B cell (primary cell): ENCODE results near the gene IRS1. TPM values are rescaled to one million over a fixed set of nuclear protein-coding genes. Genes with fewer than 3 reads are reported as not detected.

ENCODE experiments used
- ATAC-seq: fragments of 200-7000 bp; cut with Tn5 transposase; one replicate; pipeline ENCODE4 v1.10.0; 2021; ENCODE audit warnings: low read depth, mild to moderate bottlenecking, moderate number of reproducible peaks, moderate library complexity
- CTCF ChIA-PET: fragments of 350-600 bp; sonication (Branson Sonifier 250); formaldehyde crosslinking; loops from one replicate; lab custom pipeline; 2021; ENCODE audit warnings: antibody characterized with exemption, inconsistent platforms; lab: Charles Lee
- POLR2A ChIA-PET: fragments of 350-600 bp; sonication (Branson Sonifier 250); formaldehyde crosslinking; loops from one replicate; lab custom pipeline; 2021; ENCODE audit warnings: antibody characterized with exemption; lab: Charles Lee
- DNase-seq: peaks from one replicate; pipeline ENCODE4 v3.0.0; 2013
- H2AFZ ChIP-seq: 2 replicates; pipeline ENCODE4 v1.6.1; 2012; ENCODE audit warnings: mild to moderate bottlenecking, low read depth, low read length; ENCODE audit not compliant: insufficient read depth, poor library complexity, severe bottlenecking
- H3K27ac ChIP-seq, 2 donors: 1 replicate in 1 of 2; 2 replicates in 1 of 2; pipeline ENCODE4 v1.5.1; 2012 to 2013; ENCODE audit warnings: low read length in 2 of 2, mild to moderate bottlenecking in 2 of 2, moderate library complexity in 1 of 2
- H3K27me3 ChIP-seq, 4 experiments: fragments of 200-600 bp in 1 of 4; sonication (generic) in 1 of 4; replicated peaks in 1 of 4; 1 replicate in 2 of 4; 2 replicates in 2 of 4; pipeline versions ENCODE4 v1.6.1 to v1.7.0; 2013 to 2016; ENCODE audit warnings: low read length in 3 of 4, mild to moderate bottlenecking in 2 of 4, mixed read lengths in 1 of 4, moderate library complexity in 1 of 4; ENCODE audit not compliant: insufficient read depth in 4 of 4, control insufficient read depth in 3 of 4; ENCODE audit errors: control extremely low read depth in 1 of 4
- H3K36me3 ChIP-seq, 2 experiments: replicated peaks in 1 of 2; 1 replicate in 1 of 2; 2 replicates in 1 of 2; pipeline versions ENCODE4 v1.6.1 to v1.7.1; 2013; ENCODE audit warnings: low read length in 1 of 2; ENCODE audit not compliant: insufficient read depth in 2 of 2, control insufficient read depth in 1 of 2; ENCODE audit errors: control extremely low read depth in 1 of 2, extremely low read depth in 1 of 2
- H3K4me1 ChIP-seq, 2 donors: fragments of 200-600 bp in 1 of 2; sonication (generic) in 1 of 2; 1 replicate in 1 of 2; 2 replicates in 1 of 2; pipeline versions ENCODE4 v1.5.1 to v1.6.1; 2013 to 2017; ENCODE audit warnings: low read length in 2 of 2; ENCODE audit not compliant: control insufficient read depth in 2 of 2, insufficient read depth in 2 of 2
- H3K4me2 ChIP-seq: replicated peaks from 2 replicates; pipeline ENCODE3; 2012; ENCODE audit warnings: mild to moderate bottlenecking, low read depth, low read length; ENCODE audit not compliant: poor library complexity, severe bottlenecking
- H3K4me3 ChIP-seq, 5 experiments: fragments of 200-600 bp in 1 of 5; sonication (generic) in 1 of 5; 1 replicate in 3 of 5; 2 replicates in 2 of 5; pipeline versions ENCODE4 v1.5.1 to v1.7.0; 2011 to 2016; ENCODE audit warnings: low read length in 4 of 5, mild to moderate bottlenecking in 4 of 5, low read depth in 2 of 5, control low read depth in 1 of 5, moderate library complexity in 1 of 5; ENCODE audit not compliant: insufficient read depth in 1 of 5; ENCODE audit errors: control extremely low read depth in 1 of 5, extremely low read depth in 1 of 5
- H3K79me2 ChIP-seq: fragments of 200-600 bp; sonication (generic); one replicate; pipeline ENCODE4 v1.6.0; 2016; ENCODE audit warnings: low read length; ENCODE audit not compliant: control insufficient read depth, insufficient read depth
- H3K9ac ChIP-seq: fragments of 200-600 bp; sonication (generic); 2 replicates; pipeline ENCODE4 v1.6.1; 2017; ENCODE audit warnings: mild to moderate bottlenecking, low read length, moderate library complexity
- H3K9me3 ChIP-seq, 3 donors: one replicate each; pipeline versions ENCODE4 v1.6.1 to v1.7.1; 2013; ENCODE audit warnings: low read length in 2 of 3; ENCODE audit not compliant: control insufficient read depth in 2 of 3, insufficient read depth in 1 of 3; ENCODE audit errors: control extremely low read depth in 1 of 3
- H4K20me1 ChIP-seq: 2 replicates; pipeline ENCODE4 v1.6.0; 2012; ENCODE audit warnings: mild to moderate bottlenecking, low read length; ENCODE audit not compliant: insufficient read depth, control insufficient read depth, poor library complexity, severe bottlenecking
- H3K27ac Mint-ChIP-seq: one replicate; pipeline ENCODE4 v1.8.0; 2021; ENCODE audit warnings: mixed read lengths
- H3K27me3 Mint-ChIP-seq: one replicate; pipeline ENCODE4 v1.8.0; 2021; ENCODE audit warnings: mixed read lengths
- H3K4me1 Mint-ChIP-seq: one replicate; pipeline ENCODE4 v1.8.0; 2021; ENCODE audit warnings: mixed read lengths
- H3K4me3 Mint-ChIP-seq: one replicate; pipeline ENCODE4 v1.8.0; 2021; ENCODE audit warnings: mixed read lengths
- H3K9me3 Mint-ChIP-seq: one replicate; pipeline ENCODE4 v1.8.0; 2022; ENCODE audit warnings: mixed read lengths; ENCODE audit not compliant: insufficient read depth
- CTCF ChIP-seq: fragments of 200-600 bp; IDR thresholded peaks from one replicate; pipeline ENCODE4 v1.8.0; 2022; ENCODE audit warnings: antibody characterized with exemption, mild to moderate bottlenecking
- EZH2 ChIP-seq: IDR thresholded peaks from 2 replicates; pipeline ENCODE4 v1.6.1; 2012; ENCODE audit warnings: borderline replicate concordance, low read depth, mild to moderate bottlenecking, moderate library complexity, low read length; ENCODE audit not compliant: insufficient read depth, poor library complexity, severe bottlenecking
- WGBS: methylation state at CpG from one replicate; pipeline ENCODE4 v1.1.5; 2013; ENCODE audit warnings: missing lambda C conversion rate; ENCODE audit not compliant: insufficient coverage; 5-methylcytosine and 5-hydroxymethylcytosine counted together
- intact Hi-C: fragments of 100-400 bp; cut with micrococcal nuclease; formaldehyde crosslinking; loops from one replicate; pipeline ENCODE4 v1.10.0; 2022
- polyA plus RNA-seq: library from polyadenylated mRNA; depleted of rRNA; stranded (reverse); fragments of >200 nt; gene quantifications from 2 replicates; pipeline ENCODE4 v1.2.3, GENCODE V29; 2012
- total RNA-seq, 2 donors: library from RNA; stranded (reverse); fragments of 120-200 nt in 1 of 2; gene quantifications; 1 replicate in 1 of 2; 2 replicates in 1 of 2; pipeline versions ENCODE4 v1.2.3 to v1.2.4, GENCODE V29; 2013 to 2022

The IRS1 gene
- total and polyA plus RNA-seq, 2 donors (not counting 1 experiment from before 2014, with no cell fraction given), result 3.8 to 11.9 TPM

- Histone ChIP-seq H3K27me3 (peaks cover 0 to 6% (median 3%) of the 10 kb centered on the region in 4 experiments), H3K4me1 (no peaks in the 10 kb centered on the region), H3K9me3 (no peaks in the 10 kb centered on the region), H3K36me3 (no peaks in the 10 kb centered on the region), H3K9ac (no peak overlapping the region), H2AFZ (no peak overlapping the region), H3K79me2 (no peaks in the 10 kb centered on the region), H3K27ac (no peak overlapping the region), H3K4me3 (no peak overlapping the region), H4K20me1 (no peaks in the 10 kb centered on the region), H3K4me2 (no peak overlapping the region)
- Mint-ChIP-seq H3K9me3 (no peaks in the 10 kb centered on the region), H3K27me3 (peaks cover 33% of the 10 kb centered on the region), H3K4me3 (no peak overlapping the region), H3K4me1 (peaks cover 11% of the 10 kb centered on the region), H3K27ac (no peak overlapping the region)
- intact Hi-C loops, result no loop called here
- ATAC-seq (no peak), DNase-seq (no peak)
- ChIA-PET POLR2A (no interaction called here), CTCF (no interaction called here)
- 100% methylated on average over 2 of the region's 9 CpGs for WGBS
- no peak for TF ChIP-seq EZH2
- TF ChIP-seq CTCF, result no peak
Observed at GRCh38 chr2:226692521-226693126, 107.0 kb downstream of the IRS1 start.

- H3K4me1 Mint-ChIP-seq, result peaks cover 11% of the 10 kb centered on the region
- no peak overlapping the region for H3K4me2 ChIP-seq
- H3K4me3 Mint-ChIP-seq, result no peak overlapping the region
- peaks cover 0 to 6% (median 4%) of the 10 kb centered on the region in 4 experiments for H3K27me3 ChIP-seq
- no peak overlapping the region for H3K27ac ChIP-seq
- no peak for TF ChIP-seq CTCF
- TF ChIP-seq EZH2, result no peak
- intact Hi-C loops, result no loop called here
- DNase-seq (no peak), ATAC-seq (no peak)
- H3K9me3 Mint-ChIP-seq, result no peaks in the 10 kb centered on the region
- ChIA-PET POLR2A (no interaction called here), CTCF (no interaction called here)
- H3K9me3 ChIP-seq, result no peaks in the 10 kb centered on the region
- H3K9ac ChIP-seq, result no peak overlapping the region
- H3K4me3 ChIP-seq, result no peak overlapping the region
- no peaks in the 10 kb centered on the region for H3K36me3 ChIP-seq
- H3K27me3 Mint-ChIP-seq, result peaks cover 35% of the 10 kb centered on the region
- no peaks in the 10 kb centered on the region for H3K4me1 ChIP-seq
- WGBS, result 63% methylated on average over 1 of the region's 2 CpGs
- H3K27ac Mint-ChIP-seq, result no peak overlapping the region
- no peak overlapping the region for H2AFZ ChIP-seq
- H3K79me2 ChIP-seq, result no peaks in the 10 kb centered on the region
- H4K20me1 ChIP-seq, result no peaks in the 10 kb centered on the region
Observed at GRCh38 chr2:226691255-226691654, 108.4 kb downstream of the IRS1 start.
